Tibial artery (tissue), 4 donors: ENCODE data around the gene TNC.
"Not testable (repeated sequence)": the region's sequence is repeated elsewhere in the genome, so short reads cannot be mapped to it uniquely, and the experiment has no call there.

Experiments
- DNase-seq, 2 donors: peaks; one replicate each; pipeline ENCODE4 v3.0.0-alpha.2; 2019
- H3K27ac ChIP-seq, 2 donors: fragments of 200-600 bp; sonication (generic) in 1 of 2; 1 replicate in 1 of 2; 2 replicates in 1 of 2; pipeline ENCODE4 v1.5.1; 2018 to 2019; ENCODE audit warnings: mild to moderate bottlenecking in 1 of 2
- H3K27me3 ChIP-seq, 2 donors: fragments of 200-600 bp; sonication (generic) in 1 of 2; one replicate each; pipeline versions ENCODE4 v1.5.1 to v1.6.0; 2016 to 2019
- H3K36me3 ChIP-seq, 3 donors: fragments of 200-600 bp; sonication (generic) in 2 of 3; one replicate each; pipeline ENCODE4 v1.5.1; 2016 to 2019; ENCODE audit warnings: mild to moderate bottlenecking in 2 of 3
- H3K4me1 ChIP-seq, 4 donors: fragments of 200-600 bp; sonication (generic) in 2 of 4; 1 replicate in 3 of 4; 2 replicates in 1 of 4; pipeline ENCODE4 v1.5.1; 2016 to 2019
- H3K4me3 ChIP-seq, 2 donors: fragments of 200-600 bp; sonication (generic) in 1 of 2; 1 replicate in 1 of 2; 2 replicates in 1 of 2; pipeline ENCODE4 v1.5.1; 2018 to 2019; ENCODE audit warnings: mild to moderate bottlenecking in 2 of 2
- H3K9me3 ChIP-seq, 3 donors: fragments of 200-600 bp; sonication (generic) in 1 of 3; one replicate each; pipeline ENCODE4 v1.5.1; 2016 to 2019
- CTCF ChIP-seq, 2 experiments: fragments of 200-600 bp in 1 of 2; fragments of 450-650 bp in 1 of 2; IDR thresholded peaks; one replicate each; pipeline ENCODE4 v1.5.1; 2017 to 2019; ENCODE audit warnings: antibody characterized with exemption in 2 of 2, mild to moderate bottlenecking in 1 of 2, moderate library complexity in 1 of 2
- intact Hi-C: fragments of 100-400 bp; cut with DNase I; formaldehyde crosslinking; loops from one replicate; pipeline ENCODE4 v1.15.0; 2023; ENCODE audit warnings: low total_unique reads

The TNC gene

GRCh38 chr9:115135821-115136778 lies 18.1 kb upstream of the TNC start:
- no peak overlapping the region for H3K27ac ChIP-seq
- no peaks in the 10 kb centered on the region for H3K27me3 ChIP-seq
- no peaks in the 10 kb centered on the region for H3K9me3 ChIP-seq
- intact Hi-C loops, result loop anchor here (2.0 kb wide), 1 partner anchor 57 kb away; no protein-coding TSS in a partner anchor
- no peaks in the 10 kb centered on the region for H3K36me3 ChIP-seq
- TF ChIP-seq CTCF (IDR thresholded peaks at IDR 0.05), result no peak
- no peak overlapping the region for H3K4me3 ChIP-seq
- no peak for DNase-seq
- no peaks in the 10 kb centered on the region for H3K4me1 ChIP-seq

- TF ChIP-seq CTCF (IDR thresholded peaks at IDR 0.05), result no peak
- Histone ChIP-seq H3K4me1 (no peaks in the 10 kb centered on the region), H3K4me3 (no peak overlapping the region), H3K27me3 (no peaks in the 10 kb centered on the region), H3K9me3 (no peaks in the 10 kb centered on the region), H3K36me3 (no peaks in the 10 kb centered on the region), H3K27ac (no peak overlapping the region)
- DNase-seq, result no peak
- intact Hi-C loops, result no loop called here
Observed at GRCh38 chr9:115134941-115135340, 17.0 kb upstream of the TNC start.

- no peaks in the 10 kb centered on the region for H3K9me3 ChIP-seq
- intact Hi-C loops, result no loop called here
- TF ChIP-seq CTCF (IDR thresholded peaks at IDR 0.05), result no peak
- H3K4me1 ChIP-seq, result no peaks in the 10 kb centered on the region
- DNase-seq, result no peak
- no peak overlapping the region for H3K4me3 ChIP-seq
- no peak overlapping the region for H3K27ac ChIP-seq
- no peaks in the 10 kb centered on the region for H3K27me3 ChIP-seq
- no peaks in the 10 kb centered on the region for H3K36me3 ChIP-seq
Observed at GRCh38 chr9:115133649-115134048, 15.7 kb upstream of the TNC start.

- TF ChIP-seq CTCF (IDR thresholded peaks at IDR 0.05), result no peak
- no peaks in the 10 kb centered on the region for H3K9me3 ChIP-seq
- intact Hi-C loops, result no loop called here
- DNase-seq, result no peak
- no peaks in the 10 kb centered on the region for H3K27me3 ChIP-seq
- H3K27ac ChIP-seq, result no peak overlapping the region
- H3K4me3 ChIP-seq, result no peak overlapping the region
- H3K4me1 ChIP-seq, result no peaks in the 10 kb centered on the region
- no peaks in the 10 kb centered on the region for H3K36me3 ChIP-seq
Observed at GRCh38 chr9:115132648-115133047, 14.7 kb upstream of the TNC start.

- no peak for DNase-seq
- Histone ChIP-seq H3K27me3 (no peaks in the 10 kb centered on the region), H3K27ac (no peak overlapping the region), H3K4me1 (no peaks in the 10 kb centered on the region), H3K4me3 (no peak overlapping the region), H3K9me3 (peaks cover 0 to 7% (median 0%) of the 10 kb centered on the region in 3 donors), H3K36me3 (peaks cover 0 to 3% (median 0%) of the 10 kb centered on the region in 3 donors)
- intact Hi-C loops, result no loop called here
- TF ChIP-seq CTCF (IDR thresholded peaks at IDR 0.05), result no peak
Observed at GRCh38 chr9:115130176-115130575, 12.2 kb upstream of the TNC start.

- H3K4me1 ChIP-seq, intact Hi-C loops, H3K36me3 ChIP-seq, DNase-seq, H3K9me3 ChIP-seq, H3K27me3 ChIP-seq, H3K27ac ChIP-seq, H3K4me3 ChIP-seq: not testable (repeated sequence)
Observed at GRCh38 chr9:115128726-115129125, 10.8 kb upstream of the TNC start.
